Transverse colon (tissue), 4 donors: Measurements from ENCODE around the gene SYPL2. TPM values are rescaled to one million over a fixed set of nuclear protein-coding genes. Genes with fewer than 3 reads are reported as not detected.

Source experiments
- DNase-seq: peaks from one replicate; pipeline ENCODE4 v3.0.0-alpha.2; 2019
- H3K27ac ChIP-seq, 4 donors: fragments of 200-600 bp; sonication (generic); 2 replicates each; pipeline ENCODE4 v1.5.1; 2016 to 2018; ENCODE audit warnings: inconsistent platforms in 4 of 4
- H3K27me3 ChIP-seq: fragments of 200-600 bp; sonication (generic); 2 replicates; pipeline ENCODE4 v1.5.1; 2017; ENCODE audit warnings: inconsistent platforms
- H3K36me3 ChIP-seq, 4 donors: fragments of 200-600 bp; sonication (generic); 2 replicates each; pipeline ENCODE4 v1.5.1; 2017 to 2019; ENCODE audit warnings: inconsistent platforms in 4 of 4
- H3K4me1 ChIP-seq, 4 donors: fragments of 200-600 bp; sonication (generic); 2 replicates each; pipeline ENCODE4 v1.5.1; 2017 to 2020; ENCODE audit warnings: inconsistent platforms in 4 of 4
- H3K4me3 ChIP-seq, 4 donors: fragments of 200-600 bp; sonication (generic); 1 replicate in 1 of 4; 2 replicates in 3 of 4; pipeline versions ENCODE4 v1.5.1 to v1.6.1; 2017 to 2019; ENCODE audit warnings: inconsistent platforms in 4 of 4
- H3K9me3 ChIP-seq, 2 donors: fragments of 200-600 bp; sonication (generic); 2 replicates each; pipeline ENCODE4 v1.5.1; 2017 to 2019; ENCODE audit warnings: inconsistent platforms in 2 of 2
- EP300 ChIP-seq: sonication (generic); formaldehyde crosslinking; IDR thresholded peaks from one replicate; pipeline ENCODE4 v1.6.1; 2017; ENCODE audit warnings: antibody characterized with exemption, low read depth
- POLR2A ChIP-seq: fragments of 450-650 bp; IDR thresholded peaks from one replicate; pipeline ENCODE4 v1.6.1; 2016; ENCODE audit warnings: antibody characterized with exemption, mild to moderate bottlenecking, moderate library complexity
- POLR2AphosphoS5 ChIP-seq, 3 donors: sonication (generic); formaldehyde crosslinking; IDR thresholded peaks; one replicate each; pipeline ENCODE4 v1.6.1; 2016; ENCODE audit warnings: antibody characterized with exemption in 3 of 3
- WGBS, 2 donors: methylation state at CpG; one replicate each; pipeline ENCODE4 v1.1.5; 2018; ENCODE audit warnings: low coverage in 1 of 2; 5-methylcytosine and 5-hydroxymethylcytosine counted together
- in situ Hi-C, 4 donors: fragments of 200-750 bp; cut with MboI; loops; one replicate each; pipeline versions ENCODE4 v1.15.0 to v1.15.1; 2017; ENCODE audit warnings: low sequenced_read_pairs in 3 of 4, low pct_ligation_motif_present in 1 of 4, low pct_unique_long_range_greater_than_20kb in 1 of 4
- intact Hi-C: fragments of 100-400 bp; cut with DNase I; formaldehyde crosslinking; loops from one replicate; pipeline ENCODE4 v1.15.1; 2023; ENCODE audit warnings: low total_unique reads
- total RNA-seq, 4 donors: library from RNA; depleted of rRNA; stranded (reverse); fragments of >200 nt; gene quantifications; one replicate each; pipeline ENCODE4 v1.1.0, GENCODE V29; 2016
- TF ChIP-seq, protein P1 (sequence below), 5 experiments: fragments of 200-600 bp in 3 of 5; fragments of 450-650 bp in 2 of 5; sonication (generic) in 3 of 5; IDR thresholded peaks; 1 replicate in 2 of 5; 2 replicates in 3 of 5; pipeline ENCODE4 v1.5.1; 2016 to 2017; ENCODE audit warnings: antibody characterized with exemption in 5 of 5, inconsistent platforms in 3 of 5, mild to moderate bottlenecking in 2 of 5, moderate library complexity in 1 of 5

Gene SYPL2
- total RNA-seq, 4 donors from 2014 or later: 0.40 to 4.1 (median 0.44) TPM

- Histone ChIP-seq H3K4me1 (peaks cover 6 to 21% (median 16%) of the 10 kb centered on the region in 4 donors), H3K4me3 (no peak overlapping the region), H3K36me3 (no peaks in the 10 kb centered on the region), H3K9me3 (no peaks in the 10 kb centered on the region), H3K27ac (peak overlapping the region in 3 of 4 donors; percentile 82 to 90 (median 90)), H3K27me3 (no peaks in the 10 kb centered on the region)
- intact Hi-C loops: no loop called here
- WGBS, 2 donors: 36 to 59% methylated on average over 3 to 4 of the region's 4 CpGs
- TF ChIP-seq POLR2AphosphoS5 (IDR thresholded peaks at IDR 0.05) (no peak), POLR2A (no peak), EP300 (no peak)
- TF ChIP-seq, protein P1, sequence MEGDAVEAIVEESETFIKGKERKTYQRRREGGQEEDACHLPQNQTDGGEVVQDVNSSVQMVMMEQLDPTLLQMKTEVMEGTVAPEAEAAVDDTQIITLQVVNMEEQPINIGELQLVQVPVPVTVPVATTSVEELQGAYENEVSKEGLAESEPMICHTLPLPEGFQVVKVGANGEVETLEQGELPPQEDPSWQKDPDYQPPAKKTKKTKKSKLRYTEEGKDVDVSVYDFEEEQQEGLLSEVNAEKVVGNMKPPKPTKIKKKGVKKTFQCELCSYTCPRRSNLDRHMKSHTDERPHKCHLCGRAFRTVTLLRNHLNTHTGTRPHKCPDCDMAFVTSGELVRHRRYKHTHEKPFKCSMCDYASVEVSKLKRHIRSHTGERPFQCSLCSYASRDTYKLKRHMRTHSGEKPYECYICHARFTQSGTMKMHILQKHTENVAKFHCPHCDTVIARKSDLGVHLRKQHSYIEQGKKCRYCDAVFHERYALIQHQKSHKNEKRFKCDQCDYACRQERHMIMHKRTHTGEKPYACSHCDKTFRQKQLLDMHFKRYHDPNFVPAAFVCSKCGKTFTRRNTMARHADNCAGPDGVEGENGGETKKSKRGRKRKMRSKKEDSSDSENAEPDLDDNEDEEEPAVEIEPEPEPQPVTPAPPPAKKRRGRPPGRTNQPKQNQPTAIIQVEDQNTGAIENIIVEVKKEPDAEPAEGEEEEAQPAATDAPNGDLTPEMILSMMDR (IDR thresholded peaks at IDR 0.05): no peak
- DNase-seq: no peak
- in situ Hi-C loops: no loop called here
Observed at GRCh38 chr1:109493227-109493626, 26.9 kb downstream of the SYPL2 start.

DNA sequence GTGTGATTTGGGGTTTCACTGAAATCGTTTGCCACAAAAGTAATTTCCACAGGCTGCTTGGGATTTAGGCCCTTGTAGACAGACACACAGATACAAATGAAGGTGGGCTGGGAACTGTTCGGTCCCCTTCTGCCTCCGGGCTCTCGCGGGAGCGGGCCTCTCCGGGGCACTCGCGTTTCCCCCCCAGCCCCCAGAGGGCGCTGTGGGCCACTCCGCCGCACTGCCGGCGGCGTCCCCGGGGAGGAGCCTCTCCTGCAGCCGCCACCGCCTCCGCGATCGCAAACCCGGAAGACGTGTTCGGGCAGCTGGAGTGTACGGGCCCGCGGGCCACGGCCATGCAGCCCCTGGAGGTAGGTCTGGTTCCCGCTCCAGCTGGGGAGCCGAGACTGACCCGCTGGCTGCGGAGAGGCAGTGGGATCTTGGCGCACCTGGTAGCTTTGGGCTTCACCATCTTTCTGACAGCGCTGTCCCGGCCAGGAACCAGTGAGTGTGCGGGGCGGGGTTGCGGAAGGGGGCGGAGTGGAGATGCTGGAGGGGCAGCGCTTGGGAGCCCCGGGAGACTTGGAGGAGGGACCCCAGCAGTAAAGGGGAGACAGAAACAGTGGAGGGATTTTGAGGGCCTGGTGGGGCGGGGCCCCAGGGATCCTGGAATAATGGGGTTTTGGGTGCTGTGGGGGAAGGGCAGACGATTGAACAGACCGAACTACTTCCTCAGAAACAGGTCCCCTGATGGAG lies 27.6 kb downstream of the SYPL2 start, which contains the start of gene CYB561D1:
Gene CYB561D1, plus strand, starts transcription at position 290 of the 735 bp plus-strand sequence. Its CDS starts 46 bp downstream, at position 336.
- TF ChIP-seq, protein P1 (IDR thresholded peaks at IDR 0.05): peak; percentile 87 to 97 (median 95)
- TF ChIP-seq POLR2A (peak; percentile 81), EP300 (no peak), POLR2AphosphoS5 (IDR thresholded peaks at IDR 0.05) (peak; percentile 58 to 90 (median 86))
- Histone ChIP-seq H3K4me1 (peaks cover 7 to 24% (median 19%) of the 10 kb centered on the region in 4 donors), H3K36me3 (no peaks in the 10 kb centered on the region), H3K27ac (peak within 1 kb of the TSS; percentile 81 to 90 (median 86)), H3K9me3 (no peaks in the 10 kb centered on the region), H3K27me3 (no peaks in the 10 kb centered on the region), H3K4me3 (peak within 1 kb of the TSS; percentile 60 to 95 (median 68))
- DNase-seq: peak; percentile 90
- intact Hi-C loops (no loop called here), in situ Hi-C loops (no loop called here)
- 0% methylated on average over 42 of the region's 44 CpGs; no CpG with 5 or more reads in 1 of the 2 donors for WGBS, 2 donors

DNA sequence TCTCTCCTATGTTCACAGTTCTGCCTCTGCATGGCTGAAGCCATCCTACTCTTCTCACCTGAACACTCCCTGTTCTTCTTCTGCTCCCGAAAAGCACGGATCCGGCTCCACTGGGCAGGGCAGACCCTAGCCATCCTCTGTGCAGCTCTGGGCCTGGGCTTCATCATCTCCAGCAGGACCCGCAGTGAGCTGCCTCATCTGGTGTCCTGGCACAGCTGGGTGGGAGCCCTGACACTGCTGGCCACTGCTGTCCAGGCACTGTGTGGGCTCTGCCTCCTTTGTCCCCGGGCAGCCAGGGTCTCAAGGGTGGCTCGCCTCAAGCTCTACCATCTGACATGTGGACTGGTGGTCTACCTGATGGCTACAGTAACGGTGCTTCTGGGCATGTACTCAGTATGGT lies 29.4 kb downstream of the SYPL2 start:
- Histone ChIP-seq H3K4me1 (peaks cover 22 to 36% (median 29%) of the 10 kb centered on the region in 4 donors), H3K27ac (no peak overlapping the region), H3K4me3 (no peak overlapping the region), H3K27me3 (no peaks in the 10 kb centered on the region), H3K36me3 (no peaks in the 10 kb centered on the region), H3K9me3 (no peaks in the 10 kb centered on the region)
- no peak for DNase-seq
- TF ChIP-seq EP300: no peak
- 95% methylated on average over 7 of the region's 7 CpGs; no CpG with 5 or more reads in 1 of the 2 donors for WGBS, 2 donors
- intact Hi-C loops: no loop called here
- in situ Hi-C loops: loop anchor here in 2 of 4 donors (5.0 kb wide), 1 partner anchor 37 kb away; no protein-coding TSS in a partner anchor

DNA sequence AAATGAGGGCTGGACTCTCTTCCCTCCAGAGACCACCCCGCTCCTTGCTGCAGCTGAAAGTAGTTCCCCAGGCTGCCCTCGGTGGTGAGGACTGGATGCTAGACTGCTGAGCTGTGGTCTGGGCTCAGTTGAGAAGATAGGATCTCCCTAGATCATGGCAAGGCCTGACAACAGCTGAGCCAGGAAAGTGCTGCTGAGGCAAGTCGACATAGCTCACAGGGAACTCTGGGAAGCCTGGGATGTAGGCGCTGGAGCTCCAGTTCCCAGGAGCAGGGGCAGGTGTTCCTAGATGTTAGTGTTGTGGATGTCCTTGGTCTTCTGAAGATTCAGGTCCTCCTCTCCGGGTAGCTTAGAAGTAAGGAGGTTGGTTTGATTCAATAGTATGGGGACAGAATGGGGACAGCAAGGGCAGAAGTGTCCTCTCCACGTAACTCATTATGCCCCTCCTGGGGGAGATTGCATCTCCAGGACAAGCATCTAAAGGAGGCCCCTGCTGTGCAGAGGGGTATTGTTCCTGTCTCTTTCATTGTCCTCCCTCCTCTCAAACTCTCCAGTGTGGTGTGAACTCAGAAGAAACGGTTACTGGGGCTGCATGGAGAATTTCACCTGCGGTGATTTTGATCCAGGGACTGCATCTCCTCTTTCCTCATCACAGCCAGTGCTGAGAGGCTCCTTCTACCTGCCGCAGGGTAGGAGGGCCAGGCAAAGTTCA lies 31.3 kb downstream of the SYPL2 start:
- intact Hi-C loops: loop anchor here (2.0 kb wide), 1 partner anchor 33 kb away; no protein-coding TSS in a partner anchor
- Histone ChIP-seq H3K27me3 (no peaks in the 10 kb centered on the region), H3K36me3 (no peaks in the 10 kb centered on the region), H3K27ac (no peak overlapping the region), H3K4me3 (no peak overlapping the region), H3K9me3 (no peaks in the 10 kb centered on the region), H3K4me1 (peaks cover 21 to 46% (median 36%) of the 10 kb centered on the region in 4 donors)
- in situ Hi-C loops: loop anchor here in 2 of 4 donors (5.0 kb wide), 1 partner anchor 35 kb away; no protein-coding TSS in a partner anchor
- WGBS, 2 donors: 60 to 62% methylated on average over 3 to 9 of the region's 9 CpGs
- DNase-seq: no peak
- TF ChIP-seq EP300: no peak
- no peak for TF ChIP-seq POLR2AphosphoS5 (IDR thresholded peaks at IDR 0.05)
- TF ChIP-seq, protein P1 (IDR thresholded peaks at IDR 0.05): no peak
- TF ChIP-seq POLR2A: no peak
